Sigmoid colon (tissue), 7 donors: ENCODE measurements around the gene KNDC1. TPM values are rescaled to one million over a fixed set of nuclear protein-coding genes. Genes with fewer than 3 reads are reported as not detected.

ENCODE experiments used
- DNase-seq: peaks from one replicate; pipeline ENCODE4 v3.0.0-alpha.2; 2019
- H3K27ac ChIP-seq, 4 donors: fragments of 200-600 bp; sonication (generic); one replicate each; pipeline ENCODE4 v1.5.1; 2016 to 2019; ENCODE audit warnings: mild to moderate bottlenecking in 1 of 4
- H3K27me3 ChIP-seq, 3 donors: fragments of 200-600 bp; sonication (generic); one replicate each; pipeline ENCODE4 v1.5.1; 2019; ENCODE audit warnings: mild to moderate bottlenecking in 1 of 3
- H3K36me3 ChIP-seq, 4 donors: fragments of 200-600 bp; sonication (generic); one replicate each; pipeline ENCODE4 v1.5.1; 2016 to 2019
- H3K4me1 ChIP-seq, 4 donors: fragments of 200-600 bp; sonication (generic); one replicate each; pipeline ENCODE4 v1.5.1; 2017 to 2019
- H3K4me3 ChIP-seq, 4 donors: fragments of 200-600 bp; sonication (generic); one replicate each; pipeline ENCODE4 v1.5.1; 2017 to 2019; ENCODE audit warnings: mild to moderate bottlenecking in 2 of 4, moderate library complexity in 1 of 4
- H3K9me3 ChIP-seq, 4 donors: fragments of 200-600 bp in 3 of 4; sonication (generic) in 3 of 4; one replicate each; pipeline versions ENCODE4 v1.5.1 to v1.6.1; 2013 to 2019
- CTCF ChIP-seq, 4 experiments: fragments of 450-650 bp in 3 of 4; fragments of 200-600 bp in 1 of 4; IDR thresholded peaks; one replicate each; pipeline ENCODE4 v1.5.1; 2016 to 2019; ENCODE audit warnings: antibody characterized with exemption in 4 of 4, mild to moderate bottlenecking in 3 of 4, moderate library complexity in 2 of 4
- EP300 ChIP-seq, 4 donors: sonication (generic); formaldehyde crosslinking; IDR thresholded peaks; one replicate each; pipeline ENCODE4 v1.6.1; 2017; ENCODE audit warnings: antibody characterized with exemption in 4 of 4
- POLR2A ChIP-seq, 2 donors: fragments of 450-650 bp; IDR thresholded peaks; one replicate each; pipeline ENCODE4 v1.6.1; 2016; ENCODE audit warnings: antibody characterized with exemption in 2 of 2, mild to moderate bottlenecking in 2 of 2, moderate library complexity in 2 of 2
- POLR2AphosphoS5 ChIP-seq, 4 donors: sonication (generic); formaldehyde crosslinking; IDR thresholded peaks; one replicate each; pipeline ENCODE4 v1.6.1; 2017; ENCODE audit warnings: antibody characterized with exemption in 4 of 4
- WGBS, 2 donors: extraction: QIAGEN DNeasy Blood & Tissue Kit; methylation state at CpG; one replicate each; pipeline ENCODE4 v1.1.7; 2013; 5-methylcytosine and 5-hydroxymethylcytosine counted together
- intact Hi-C: fragments of 100-400 bp; cut with DNase I; formaldehyde crosslinking; loops from one replicate; pipeline ENCODE4 v1.15.1; 2023
- polyA plus RNA-seq, 3 donors: library from polyadenylated mRNA; stranded (reverse); fragments of 200-250 nt; gene quantifications; one replicate each; pipeline ENCODE4 v1.2.3, GENCODE V29; 2013
- total RNA-seq, 4 donors: library from RNA; depleted of rRNA; stranded (reverse); fragments of >200 nt; gene quantifications; one replicate each; pipeline ENCODE4 v1.1.0, GENCODE V29; 2016
- donor health status: healthy with polysubstance abuse.
- donor health status: Bipolar disorder and iron deficiency.
- donor health status: healthy.

The KNDC1 gene
- total and polyA plus RNA-seq, 7 donors, result under 0.01 to 1.9 (median 0.26) TPM; not detected in 1

- DNase-seq, result no peak
- 84 to 91% methylated on average over 12 of the region's 12 CpGs for WGBS, 2 donors
- H3K4me1 ChIP-seq, result no peaks in the 10 kb centered on the region
Observed at GRCh38 chr10:133113847-133114246, 46.2 kb upstream of the KNDC1 start.

GRCh38 chr10:133114251-133114650, 45.8 kb upstream of the KNDC1 start:
- DNase-seq, result no peak
- intact Hi-C loops, result no loop called here
- H3K27me3 ChIP-seq, result peaks cover 0 to 10% (median 0%) of the 10 kb centered on the region in 3 donors
- H3K9me3 ChIP-seq, result peaks cover 0 to 3% (median 0%) of the 10 kb centered on the region in 4 donors
- WGBS, 2 donors, result 85 to 94% methylated on average over 18 of the region's 18 CpGs
- no peaks in the 10 kb centered on the region for H3K36me3 ChIP-seq
- H3K4me1 ChIP-seq, result no peaks in the 10 kb centered on the region
- H3K27ac ChIP-seq, result no peak overlapping the region
- TF ChIP-seq CTCF (IDR thresholded peaks at IDR 0.05) (no peak), POLR2AphosphoS5 (IDR thresholded peaks at IDR 0.05) (no peak), POLR2A (IDR thresholded peaks at IDR 0.05) (no peak), EP300 (IDR thresholded peaks at IDR 0.05) (no peak)
- no peak overlapping the region for H3K4me3 ChIP-seq

More at GRCh38 chr10:133113847-133114246, 46.2 kb upstream of the KNDC1 start:
- Histone ChIP-seq H3K27me3 (peaks cover 0 to 10% (median 0%) of the 10 kb centered on the region in 3 donors), H3K27ac (no peak overlapping the region), H3K9me3 (peaks cover 0 to 3% (median 0%) of the 10 kb centered on the region in 4 donors), H3K4me3 (no peak overlapping the region), H3K36me3 (no peaks in the 10 kb centered on the region)
- TF ChIP-seq EP300 (IDR thresholded peaks at IDR 0.05) (no peak), CTCF (IDR thresholded peaks at IDR 0.05) (no peak), POLR2AphosphoS5 (IDR thresholded peaks at IDR 0.05) (no peak), POLR2A (IDR thresholded peaks at IDR 0.05) (no peak)
- intact Hi-C loops, result no loop called here

- Histone ChIP-seq H3K27me3 (peaks cover 0 to 10% (median 0%) of the 10 kb centered on the region in 3 donors), H3K27ac (no peak overlapping the region), H3K9me3 (peaks cover 0 to 2% (median 0%) of the 10 kb centered on the region in 4 donors), H3K36me3 (no peaks in the 10 kb centered on the region), H3K4me1 (no peaks in the 10 kb centered on the region), H3K4me3 (no peak overlapping the region)
- DNase-seq, result no peak
- WGBS, 2 donors, result 80 to 88% methylated on average over 33 of the region's 33 CpGs
- no peak for TF ChIP-seq CTCF (IDR thresholded peaks at IDR 0.05)
- no peak for TF ChIP-seq POLR2AphosphoS5 (IDR thresholded peaks at IDR 0.05)
- TF ChIP-seq EP300 (IDR thresholded peaks at IDR 0.05), result no peak
- no peak for TF ChIP-seq POLR2A (IDR thresholded peaks at IDR 0.05)
- intact Hi-C loops, result no loop called here
Observed at GRCh38 chr10:133114726-133115452, 45.1 kb upstream of the KNDC1 start.

- Histone ChIP-seq H3K4me1 (no peaks in the 10 kb centered on the region), H3K27me3 (peaks cover 0 to 10% (median 0%) of the 10 kb centered on the region in 3 donors), H3K36me3 (no peaks in the 10 kb centered on the region), H3K27ac (no peak overlapping the region), H3K4me3 (no peak overlapping the region), H3K9me3 (peaks cover 0 to 2% (median 0%) of the 10 kb centered on the region in 4 donors)
- no peak for DNase-seq
- 69 to 84% methylated on average over 13 of the region's 13 CpGs for WGBS, 2 donors
- intact Hi-C loops, result no loop called here
- TF ChIP-seq CTCF (IDR thresholded peaks at IDR 0.05) (no peak), POLR2A (IDR thresholded peaks at IDR 0.05) (no peak), POLR2AphosphoS5 (IDR thresholded peaks at IDR 0.05) (no peak), EP300 (IDR thresholded peaks at IDR 0.05) (no peak)
Observed at GRCh38 chr10:133115453-133115842, 44.6 kb upstream of the KNDC1 start.
